H9 (cell line): Measurements from ENCODE around the gene TWSG1. TPM values are rescaled to one million over a fixed set of nuclear protein-coding genes. Genes with fewer than 3 reads are reported as not detected.

Source experiments
- DNase-seq: peaks from one replicate; pipeline ENCODE4 v3.0.0-alpha.2; 2017
- H2AFZ ChIP-seq: one replicate; pipeline ENCODE4 v1.6.1; 2013; ENCODE audit warnings: mild to moderate bottlenecking, low read length, control low read depth, moderate library complexity
- H2AK5ac ChIP-seq: 2 replicates; pipeline ENCODE4 v1.6.1; 2013; ENCODE audit warnings: low read length, control low read depth, mixed read lengths; ENCODE audit not compliant: insufficient read length
- H2BK120ac ChIP-seq: one replicate; pipeline ENCODE4 v1.6.1; 2013; ENCODE audit warnings: low read depth, mild to moderate bottlenecking, low read length, control low read depth, inconsistent platforms; ENCODE audit not compliant: poor library complexity, severe bottlenecking
- H2BK12ac ChIP-seq: 2 replicates; pipeline ENCODE4 v1.6.1; 2013; ENCODE audit warnings: low read length, control low read depth, mixed read lengths, low read depth; ENCODE audit not compliant: insufficient read length
- H2BK15ac ChIP-seq: 2 replicates; pipeline ENCODE4 v1.6.1; 2013; ENCODE audit warnings: low read depth, low read length, control low read depth
- H2BK20ac ChIP-seq: one replicate; pipeline ENCODE4 v1.6.1; 2013; ENCODE audit warnings: low read depth, mild to moderate bottlenecking, low read length, control low read depth, inconsistent platforms; ENCODE audit not compliant: poor library complexity, severe bottlenecking
- H2BK5ac ChIP-seq: 2 replicates; pipeline ENCODE4 v1.6.1; 2013; ENCODE audit warnings: low read length, control low read depth, mixed read lengths; ENCODE audit not compliant: insufficient read length
- H3K14ac ChIP-seq: 2 replicates; pipeline ENCODE4 v1.6.1; 2013; ENCODE audit warnings: low read length, control low read depth; ENCODE audit not compliant: insufficient read depth
- H3K18ac ChIP-seq: 2 replicates; pipeline ENCODE4 v1.6.1; 2013; ENCODE audit warnings: low read depth, mild to moderate bottlenecking, mixed read lengths, low read length, control low read depth; ENCODE audit not compliant: insufficient read length
- H3K23ac ChIP-seq: 2 replicates; pipeline ENCODE4 v1.6.1; 2013; ENCODE audit warnings: low read length, control low read depth, mixed read lengths, low read depth; ENCODE audit not compliant: insufficient read length
- H3K23me2 ChIP-seq: 2 replicates; pipeline ENCODE4 v1.6.1; 2013; ENCODE audit warnings: low read depth, mild to moderate bottlenecking, mixed read lengths, low read length, control low read depth; ENCODE audit not compliant: insufficient read length, poor library complexity, severe bottlenecking
- H3K27ac ChIP-seq: 2 replicates; pipeline ENCODE4 v1.5.1; 2013; ENCODE audit warnings: low read length, control low read depth, mixed read lengths, low read depth; ENCODE audit not compliant: insufficient read length
- H3K27me3 ChIP-seq: 2 replicates; pipeline ENCODE4 v1.6.1; 2013; ENCODE audit warnings: low read length, control low read depth, inconsistent platforms; ENCODE audit not compliant: insufficient read depth
- H3K4ac ChIP-seq: 2 replicates; pipeline ENCODE4 v1.6.1; 2013; ENCODE audit warnings: low read depth, mild to moderate bottlenecking, control low read depth, inconsistent platforms, low read length, moderate library complexity
- H3K4me1 ChIP-seq: 2 replicates; pipeline ENCODE4 v1.6.1; 2013; ENCODE audit warnings: low read length, control low read depth, inconsistent platforms; ENCODE audit not compliant: insufficient read depth
- H3K4me2 ChIP-seq: 2 replicates; pipeline ENCODE4 v1.6.1; 2013; ENCODE audit warnings: low read length, control low read depth, mixed read lengths; ENCODE audit not compliant: insufficient read length, insufficient read depth
- H3K56ac ChIP-seq: 2 replicates; pipeline ENCODE4 v1.6.1; 2013; ENCODE audit warnings: low read depth, mild to moderate bottlenecking, mixed read lengths, low read length, control low read depth; ENCODE audit not compliant: insufficient read length
- H3K79me1 ChIP-seq: 2 replicates; pipeline ENCODE4 v1.6.1; 2013; ENCODE audit warnings: low read depth, mild to moderate bottlenecking, moderate library complexity, low read length, control low read depth, inconsistent platforms; ENCODE audit not compliant: insufficient read depth, poor library complexity, severe bottlenecking
- H3K79me2 ChIP-seq: 2 replicates; pipeline ENCODE4 v1.6.1; 2013; ENCODE audit warnings: low read length, control low read depth, inconsistent platforms; ENCODE audit not compliant: insufficient read depth
- H3K9ac ChIP-seq: 2 replicates; pipeline ENCODE4 v1.6.1; 2013; ENCODE audit warnings: low read length, control low read depth, mixed read lengths; ENCODE audit not compliant: insufficient read length; ENCODE audit errors: extremely low read depth
- H3K9me3 ChIP-seq: one replicate; pipeline ENCODE4 v1.6.1; 2013; ENCODE audit warnings: low read depth, low read length, inconsistent platforms; ENCODE audit not compliant: control insufficient read depth
- H3T11ph ChIP-seq: one replicate; pipeline ENCODE4 v1.6.1; 2013; ENCODE audit warnings: mild to moderate bottlenecking, low read length, control low read depth, inconsistent platforms
- H4K20me1 ChIP-seq: one replicate; pipeline ENCODE4 v1.6.1; 2013; ENCODE audit not compliant: control insufficient read depth, insufficient read length, insufficient read depth
- H4K5ac ChIP-seq: 2 replicates; pipeline ENCODE4 v1.6.1; 2013; ENCODE audit warnings: low read depth, mild to moderate bottlenecking, mixed read lengths, low read length, control low read depth; ENCODE audit not compliant: insufficient read length
- H4K8ac ChIP-seq: replicated peaks from 2 replicates; pipeline ENCODE4 v1.6.1; 2013; ENCODE audit warnings: low read length, control low read depth, mixed read lengths, low read depth; ENCODE audit not compliant: insufficient read length
- H4K91ac ChIP-seq: 2 replicates; pipeline ENCODE4 v1.6.1; 2013; ENCODE audit warnings: low read depth, mild to moderate bottlenecking, moderate library complexity, mixed read lengths, low read length, control low read depth; ENCODE audit not compliant: insufficient read length
- H3K27ac Mint-ChIP-seq, 3 experiments: 2 replicates in 2 of 3; 3 replicates in 1 of 3; pipeline ENCODE4 v1.8.0; 2020 to 2021; ENCODE audit warnings: mixed read lengths in 3 of 3, mild to moderate bottlenecking in 1 of 3, moderate library complexity in 1 of 3
- H3K27me3 Mint-ChIP-seq: 2 replicates; pipeline ENCODE4 v1.8.0; 2021; ENCODE audit warnings: low read depth, mild to moderate bottlenecking, moderate library complexity, mixed read lengths
- H3K36me3 Mint-ChIP-seq, 3 experiments: 2 replicates in 2 of 3; 3 replicates in 1 of 3; pipeline ENCODE4 v1.8.0; 2020 to 2021; ENCODE audit warnings: low read depth in 3 of 3, mixed read lengths in 3 of 3; ENCODE audit not compliant: insufficient read depth in 1 of 3
- H3K4me1 Mint-ChIP-seq, 2 experiments: 2 replicates each; pipeline ENCODE4 v1.8.0; 2020; ENCODE audit warnings: mixed read lengths in 2 of 2
- H3K4me3 Mint-ChIP-seq, 2 experiments: 2 replicates in 1 of 2; 3 replicates in 1 of 2; pipeline ENCODE4 v1.8.0; 2020 to 2021; ENCODE audit warnings: mild to moderate bottlenecking in 2 of 2, mixed read lengths in 2 of 2, moderate library complexity in 1 of 2
- H3K9me3 Mint-ChIP-seq, 2 experiments: 2 replicates in 1 of 2; 3 replicates in 1 of 2; pipeline ENCODE4 v1.8.0; 2020; ENCODE audit warnings: mild to moderate bottlenecking in 2 of 2, mixed read lengths in 2 of 2, moderate library complexity in 1 of 2
- CTCF ChIP-seq: fragments of 200-600 bp; sonication (generic); conservative IDR thresholded peaks from 3 replicates; pipeline ENCODE4 v1.8.0; 2021; ENCODE audit warnings: antibody characterized with exemption, mild to moderate bottlenecking
- WGBS: extraction: QIAGEN DNeasy Blood & Tissue Kit; methylation state at CpG from one replicate; pipeline ENCODE4 v1.1.7; 2013; ENCODE audit warnings: missing lambda C conversion rate, low lambda C conversion rate, mixed read lengths; ENCODE audit not compliant: insufficient read length; ENCODE audit errors: extremely low coverage; 5-methylcytosine and 5-hydroxymethylcytosine counted together
- total RNA-seq: library from RNA; stranded (reverse); gene quantifications from 2 replicates; pipeline ENCODE4 v1.2.1, GENCODE V29; 2021

Gene TWSG1
- total RNA-seq, 1 experiment from 2014 or later: 25.7 TPM

- Histone ChIP-seq H3K27me3 (no peaks in the 10 kb centered on the region), H4K8ac (no peak overlapping the region), H3K4ac (no peak overlapping the region), H3K4me2 (no peak overlapping the region), H3K9me3 (no peaks in the 10 kb centered on the region), H3K23me2 (no peaks in the 10 kb centered on the region), H2BK12ac (no peak overlapping the region), H3K9ac (no peak overlapping the region), H3K79me1 (no peaks in the 10 kb centered on the region), H3K23ac (no peak overlapping the region), H2BK120ac (no peak overlapping the region), H3K4me1 (no peaks in the 10 kb centered on the region), H2BK5ac (no peak overlapping the region), H4K91ac (no peak overlapping the region), H2AFZ (no peak overlapping the region), H2BK20ac (no peak overlapping the region), H2BK15ac (no peak overlapping the region), H3K14ac (no peak overlapping the region), H3K27ac (no peak overlapping the region), H3K79me2 (no peaks in the 10 kb centered on the region), H4K20me1 (no peaks in the 10 kb centered on the region), H3K18ac (no peak overlapping the region), H4K5ac (no peak overlapping the region), H3K56ac (no peak overlapping the region), H2AK5ac (no peak overlapping the region), H3T11ph (no peak overlapping the region)
- Mint-ChIP-seq H3K4me1 (no peaks in the 10 kb centered on the region), H3K27ac (no peak overlapping the region), H3K36me3 (peaks cover 0 to 12% (median 3%) of the 10 kb centered on the region in 3 experiments; a peak in 4 of 7 replicates), H3K27me3 (no peaks in the 10 kb centered on the region), H3K4me3 (no peak overlapping the region), H3K9me3 (peaks cover 7 to 12% of the 10 kb centered on the region in 2 experiments; a peak in 3 of 5 replicates)
- DNase-seq: no peak
- no CpG with 5 or more reads among the region's 7 CpGs for WGBS
- TF ChIP-seq CTCF: no peak
Observed at GRCh38 chr18:9426753-9427152, 92.2 kb downstream of the TWSG1 start.
